Stimulated activated CD4-positive, alpha-beta T cell treated with anti-CD3 and anti-CD28 coated beads, Interleukin-15, amount 100 ng/mL, for 48 hours (primary cell): ENCODE data around the gene PIGT.
"Not testable (repeated sequence)": the region's sequence is repeated elsewhere in the genome, so short reads cannot be mapped to it uniquely, and the experiment has no call there.

ENCODE experiments used
- DNase-seq, 2 donors: peaks; one replicate each; pipeline ENCODE4 v3.0.0-alpha.2; 2020; ENCODE audit warnings: low read depth in 2 of 2

The PIGT gene

DNA sequence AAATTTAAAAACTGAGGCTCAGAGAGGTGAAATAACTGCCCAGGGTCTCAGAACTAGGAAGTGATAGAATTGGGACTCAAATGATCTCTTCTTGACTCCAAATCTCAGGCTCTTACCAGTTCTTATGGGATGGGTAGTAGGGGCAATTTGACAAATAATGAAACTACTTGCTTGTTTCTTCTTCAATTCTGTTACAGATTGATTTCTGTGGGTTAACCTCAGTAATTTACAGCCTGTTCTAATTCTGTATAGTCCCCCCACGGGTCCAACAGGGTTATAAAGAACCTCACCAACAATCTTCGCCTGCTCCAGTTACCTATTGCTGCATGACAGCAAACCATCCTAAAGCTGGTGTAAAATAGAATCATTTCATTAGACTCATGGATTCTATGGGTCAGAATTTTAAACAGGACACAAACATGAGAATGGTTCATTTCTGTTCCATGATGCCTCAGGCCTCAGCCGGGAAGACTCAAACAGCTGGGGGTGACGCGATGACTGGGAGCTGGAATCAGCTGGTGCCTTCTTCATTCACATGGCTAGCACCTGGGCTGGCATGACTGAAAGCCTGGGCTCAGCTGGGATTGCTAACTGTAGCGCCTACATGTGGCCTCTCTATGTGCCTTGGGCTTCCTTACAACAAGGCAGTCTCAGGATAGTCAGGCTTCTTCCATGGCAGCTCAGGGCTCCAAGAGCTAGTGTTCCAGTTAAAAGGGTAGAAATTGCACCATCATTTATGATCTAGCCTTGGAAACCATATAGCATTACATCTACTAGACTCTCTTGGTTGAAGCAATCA lies 47.0 kb downstream of the PIGT start:
- DNase-seq: no peak

DNA sequence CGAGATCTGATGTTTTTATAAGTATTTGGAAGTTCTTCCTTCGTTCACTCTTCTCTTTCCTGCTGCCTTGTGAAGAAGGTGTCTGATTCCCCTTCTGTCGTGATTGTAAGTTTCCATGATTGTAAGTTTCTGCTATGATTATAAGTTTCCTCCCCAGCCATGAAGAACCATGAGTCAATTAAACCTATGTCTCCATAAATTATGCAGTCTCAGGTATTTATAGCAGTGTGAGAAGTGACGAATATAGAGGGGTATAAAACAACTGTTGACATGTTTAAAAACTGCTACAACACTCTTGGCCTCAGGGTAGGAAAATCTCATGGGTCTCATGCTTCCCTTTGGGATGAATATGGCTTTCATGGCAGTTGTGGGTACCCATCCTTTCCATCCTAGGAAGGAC lies 47.8 kb downstream of the PIGT start:
- DNase-seq: no peak

DNA sequence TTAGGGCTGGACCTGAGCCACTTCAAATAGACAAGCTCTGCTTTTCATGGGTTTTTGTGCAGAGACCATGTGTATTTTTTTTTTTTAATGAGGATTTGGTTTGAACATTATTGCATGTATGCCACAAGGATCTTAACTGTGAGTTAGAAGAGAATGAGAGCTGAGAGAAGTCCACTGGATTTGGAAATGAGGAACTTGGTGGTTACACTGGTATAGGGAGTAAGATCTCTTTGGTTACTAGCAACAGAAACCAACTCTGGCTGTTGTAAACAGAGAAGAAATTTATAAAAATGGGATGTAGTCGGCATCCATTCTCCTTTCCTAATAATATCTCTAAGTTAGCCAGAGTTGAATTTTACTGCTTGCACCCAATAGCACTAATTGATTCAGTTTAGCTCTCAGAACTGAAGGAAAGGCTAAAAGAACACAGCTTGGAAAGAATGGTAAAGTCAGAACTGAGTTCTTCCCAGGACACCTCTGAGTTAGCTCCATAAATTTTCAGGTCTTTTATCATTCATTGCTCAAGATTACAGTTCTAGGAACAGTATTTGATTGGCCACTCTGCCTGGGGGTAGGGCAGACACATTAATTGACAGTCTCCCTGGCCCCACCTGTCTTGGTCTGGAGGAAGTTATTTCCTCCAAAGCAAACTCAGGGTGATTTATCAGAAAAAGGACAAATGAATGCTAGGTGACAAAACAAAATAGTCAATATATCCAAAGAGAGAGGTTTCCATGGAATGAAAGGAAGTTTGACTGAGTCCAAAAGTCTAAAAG lies 49.7 kb downstream of the PIGT start:
- DNase-seq: no peak

DNA sequence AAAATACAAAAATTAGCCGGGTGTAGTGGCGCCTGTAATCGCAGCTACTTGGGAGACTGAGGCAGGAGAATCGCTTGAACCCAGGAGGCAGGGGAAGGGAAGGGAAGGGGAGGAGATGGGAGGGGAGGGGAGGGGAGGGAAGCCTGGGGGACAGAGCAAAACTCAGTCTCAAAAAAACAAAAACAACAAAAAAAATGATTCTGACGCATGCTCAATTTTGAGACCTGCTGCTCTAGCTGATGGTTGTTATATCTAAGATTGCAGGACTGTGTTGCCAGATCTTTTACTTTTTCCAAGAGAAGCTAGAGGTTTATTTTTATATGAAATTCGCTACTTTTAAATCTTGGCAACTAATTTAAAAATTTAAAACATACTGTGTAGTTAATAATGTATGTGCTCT lies 51.2 kb downstream of the PIGT start:
- DNase-seq: no peak

DNA sequence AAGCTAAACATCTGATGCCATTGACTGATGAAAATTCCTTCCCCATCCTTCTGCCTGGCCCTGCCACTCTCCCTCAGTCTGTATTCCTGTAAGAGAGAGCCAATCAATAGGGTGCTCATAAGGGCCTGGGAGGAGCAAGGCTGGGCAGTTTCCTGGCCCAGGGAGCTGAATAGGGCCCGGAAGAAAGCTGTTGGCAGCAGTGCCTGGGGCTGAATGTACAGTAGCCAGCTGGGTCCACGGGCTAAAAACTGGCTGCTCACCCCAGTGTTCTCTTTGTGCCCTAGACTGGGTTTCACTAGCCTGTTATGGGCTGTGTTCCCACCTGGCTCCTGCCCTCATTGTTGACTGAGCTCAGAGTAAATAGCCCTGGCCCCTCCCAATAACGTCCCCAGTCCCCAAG lies 51.9 kb downstream of the PIGT start:
- DNase-seq: no peak

DNA sequence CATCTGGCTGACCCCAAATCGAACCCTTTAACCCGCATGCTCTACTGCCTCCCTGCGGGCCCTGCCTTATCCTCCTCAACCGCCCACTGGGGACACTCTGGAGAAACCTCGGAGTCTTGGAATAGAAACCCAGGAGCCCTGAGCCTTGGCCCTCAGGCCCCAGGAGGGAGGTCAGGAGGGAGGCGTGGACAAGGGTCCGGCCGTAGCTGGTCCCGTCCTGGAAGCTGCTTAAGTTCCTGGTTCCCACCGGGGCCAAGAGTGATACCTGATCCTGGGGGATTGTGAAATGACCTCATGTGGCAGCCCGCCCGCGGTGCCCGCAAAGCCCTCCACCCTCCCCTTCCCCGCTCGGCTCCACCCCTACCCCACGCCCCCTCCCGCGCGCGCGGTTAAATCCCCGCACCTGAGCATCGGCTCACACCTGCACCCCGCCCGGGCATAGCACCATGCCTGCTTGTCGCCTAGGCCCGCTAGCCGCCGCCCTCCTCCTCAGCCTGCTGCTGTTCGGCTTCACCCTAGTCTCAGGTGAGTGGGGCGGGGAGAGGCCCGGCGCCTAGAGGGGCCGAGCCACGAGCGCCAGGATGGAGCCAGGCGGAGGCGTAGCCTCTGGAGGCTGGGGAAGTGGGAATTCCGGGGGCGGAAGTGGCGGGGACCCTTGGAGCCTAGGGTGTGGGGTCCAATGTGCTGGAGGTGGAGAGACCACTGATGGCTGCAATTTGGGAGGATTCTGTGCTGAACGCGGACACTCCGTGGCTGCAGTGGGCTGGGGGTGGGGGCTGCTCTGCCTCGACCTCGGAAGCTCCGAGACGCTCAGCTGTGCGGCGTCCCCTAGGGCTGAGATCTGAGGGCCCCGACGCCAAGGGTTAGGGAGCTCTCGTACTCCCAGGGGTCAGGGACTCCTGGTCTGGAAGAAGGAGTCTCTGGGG lies 53.7 kb downstream of the PIGT start, which contains the start of gene WFDC2:
Gene WFDC2, plus strand, starts transcription at position 418 of the 926 bp plus-strand sequence. Its CDS starts 29 bp downstream, at position 447.
- DNase-seq: no peak

DNA sequence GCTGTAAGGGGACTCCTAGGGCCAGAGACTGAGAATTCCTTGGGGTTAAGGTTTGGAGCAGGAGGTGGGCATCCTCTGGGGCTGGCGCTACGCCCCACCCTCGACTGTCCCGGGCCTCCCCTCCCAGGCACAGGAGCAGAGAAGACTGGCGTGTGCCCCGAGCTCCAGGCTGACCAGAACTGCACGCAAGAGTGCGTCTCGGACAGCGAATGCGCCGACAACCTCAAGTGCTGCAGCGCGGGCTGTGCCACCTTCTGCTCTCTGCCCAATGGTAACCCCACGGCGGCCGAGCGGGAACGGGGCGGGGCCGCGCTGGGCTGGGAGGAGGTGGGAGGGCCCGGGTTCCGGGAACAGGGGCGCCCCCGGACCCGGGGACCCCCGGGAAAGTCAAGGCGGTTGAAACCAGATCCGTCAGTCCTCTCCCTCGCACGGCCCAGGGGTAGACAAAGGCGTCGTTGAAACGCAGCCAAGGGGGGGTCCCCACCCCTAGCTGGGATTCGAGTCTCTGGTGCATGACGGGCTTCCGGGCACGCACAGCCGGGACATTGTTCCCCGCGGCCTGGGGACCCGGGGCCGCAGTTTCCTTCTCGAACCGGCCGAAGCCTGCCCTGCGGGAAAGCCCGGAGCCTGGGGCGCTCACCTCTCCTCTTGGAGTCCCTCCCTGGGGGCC lies 54.5 kb downstream of the PIGT start:
- no peak for DNase-seq

DNA sequence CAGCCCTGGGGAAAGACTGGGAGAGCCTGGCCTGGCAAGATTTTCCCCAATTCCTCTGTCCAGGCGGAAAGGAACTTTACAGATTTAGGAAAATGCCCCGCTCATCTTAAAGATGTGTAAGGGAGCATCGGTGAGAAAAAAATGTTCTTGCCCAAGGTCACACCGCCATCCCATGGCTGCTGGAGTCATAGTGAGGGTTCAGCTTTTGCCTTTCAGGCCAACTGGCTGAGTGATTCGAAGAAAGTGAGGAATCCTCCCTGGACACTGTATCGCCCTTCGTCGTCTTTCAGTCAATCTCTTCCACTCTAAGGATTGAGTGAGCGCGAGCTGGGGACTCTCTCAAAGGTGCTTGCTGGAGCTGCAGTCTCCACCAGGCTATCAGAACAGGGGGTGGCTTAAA lies 55.0 kb downstream of the PIGT start:
- no peak for DNase-seq

DNA sequence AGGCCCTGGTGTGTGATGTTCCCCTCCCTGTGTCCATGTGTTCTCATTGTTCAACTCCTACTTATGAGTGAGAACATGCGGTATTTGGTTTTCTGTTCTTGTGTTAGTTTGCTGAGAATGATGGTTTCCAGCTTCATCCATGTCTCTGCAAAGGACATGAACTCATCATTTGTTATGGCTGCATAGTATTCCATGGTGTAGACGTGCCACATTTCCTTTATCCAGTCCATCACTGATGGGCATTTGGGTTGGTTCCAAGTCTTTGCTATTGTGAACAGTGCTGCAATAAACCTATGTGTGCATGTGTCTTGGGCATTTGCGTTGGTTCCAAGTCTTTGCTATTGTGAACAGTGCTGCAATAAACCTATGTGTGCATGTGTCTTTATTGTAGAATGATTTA lies 56.3 kb downstream of the PIGT start:
- not testable (repeated sequence) for DNase-seq
